Suppressor macrophage treated with lipopolysaccharide for 1 hour (primary cell): ENCODE results near the gene VPS37C.

Experiments used
- DNase-seq, 3 donors: peaks; one replicate each; pipeline ENCODE4 v3.0.0-alpha.2; 2020 to 2022

VPS37C gene

DNA sequence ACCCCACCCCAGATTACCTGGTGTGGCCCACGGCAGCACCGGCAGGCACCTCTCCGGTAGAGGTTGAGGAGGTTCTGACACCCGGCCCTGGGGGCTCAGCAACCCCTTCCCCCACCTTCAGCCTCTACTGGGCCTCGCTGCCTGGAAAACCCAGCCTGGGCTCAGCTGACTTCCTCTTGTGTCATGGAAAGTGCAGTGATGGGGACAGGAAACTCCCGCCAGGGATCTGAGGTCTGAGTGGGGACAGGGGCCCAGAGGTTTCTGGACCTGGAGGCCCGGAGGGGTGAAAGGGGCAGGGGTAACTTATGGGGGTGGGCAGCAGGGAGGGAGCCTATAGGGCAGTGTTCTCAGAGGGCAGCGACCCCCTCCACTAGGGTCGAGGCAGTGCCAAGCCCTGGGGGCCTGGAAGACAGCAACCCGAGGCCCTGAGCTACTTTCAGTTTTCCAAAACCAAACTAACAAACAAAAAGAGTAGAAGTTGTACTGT lies 68.9 kb downstream of the VPS37C start:
- DNase-seq: peak; percentile 84 to 90 (median 89)

GRCh38 chr11:61091373-61092279 lies 69.6 kb downstream of the VPS37C start:
- peak; percentile 67 to 81 (median 69) for DNase-seq

- DNase-seq: no peak
Measured at GRCh38 chr11:61090982-61091372, 70.2 kb downstream of the VPS37C start.

DNA sequence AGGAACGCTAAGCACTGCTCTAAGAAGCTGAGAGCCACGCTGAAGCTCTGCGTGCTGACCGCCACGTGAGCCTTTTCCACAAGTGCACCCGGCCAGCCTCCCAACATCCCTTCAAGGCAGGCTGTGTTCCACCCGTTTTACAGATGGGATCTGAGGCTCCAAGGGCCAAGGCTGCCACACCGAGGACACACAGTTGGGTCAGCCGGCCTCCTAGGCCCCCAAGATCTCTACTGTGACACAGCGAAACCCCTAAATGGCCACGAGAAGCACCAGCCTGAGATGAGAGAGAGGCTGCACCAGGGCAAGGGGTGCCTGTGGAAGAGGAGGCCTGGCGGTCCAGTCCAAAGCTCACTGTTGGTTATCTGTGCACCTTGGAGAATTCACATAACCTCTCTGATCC lies 70.7 kb downstream of the VPS37C start:
- no peak for DNase-seq

DNA sequence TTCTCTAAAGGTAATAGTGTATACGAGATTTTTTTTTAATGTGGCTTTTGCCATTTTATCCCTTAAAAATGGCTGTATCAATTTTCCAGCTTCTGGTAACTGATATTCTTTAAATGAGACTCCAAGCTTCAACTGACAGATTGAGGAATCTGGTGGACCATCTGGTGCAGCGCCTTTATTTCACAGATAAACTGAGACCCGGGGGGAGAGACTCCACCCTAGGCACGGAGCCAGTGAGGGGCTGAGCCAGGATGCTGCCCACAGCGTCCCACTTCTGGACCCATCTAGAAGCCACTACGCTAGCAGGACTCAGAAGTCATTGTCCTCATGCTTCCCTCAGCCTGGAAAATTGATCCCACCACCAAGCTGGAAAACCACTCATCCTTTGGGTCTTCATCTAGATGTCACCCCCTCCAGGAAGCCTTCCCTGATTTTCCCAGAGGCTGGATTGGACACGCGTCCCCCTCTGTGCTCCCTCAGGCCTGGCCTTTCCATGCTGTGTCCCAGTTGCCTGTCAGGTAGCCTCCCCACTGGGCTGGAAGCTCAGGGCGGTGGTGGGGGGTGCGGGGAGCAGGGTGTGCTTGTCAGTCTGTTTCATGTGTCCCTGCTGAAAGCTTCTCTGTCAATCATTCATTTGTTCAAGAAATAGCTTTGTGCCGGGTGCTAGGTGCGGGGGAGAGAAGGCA lies 71.3 kb downstream of the VPS37C start:
- no peak for DNase-seq

DNA sequence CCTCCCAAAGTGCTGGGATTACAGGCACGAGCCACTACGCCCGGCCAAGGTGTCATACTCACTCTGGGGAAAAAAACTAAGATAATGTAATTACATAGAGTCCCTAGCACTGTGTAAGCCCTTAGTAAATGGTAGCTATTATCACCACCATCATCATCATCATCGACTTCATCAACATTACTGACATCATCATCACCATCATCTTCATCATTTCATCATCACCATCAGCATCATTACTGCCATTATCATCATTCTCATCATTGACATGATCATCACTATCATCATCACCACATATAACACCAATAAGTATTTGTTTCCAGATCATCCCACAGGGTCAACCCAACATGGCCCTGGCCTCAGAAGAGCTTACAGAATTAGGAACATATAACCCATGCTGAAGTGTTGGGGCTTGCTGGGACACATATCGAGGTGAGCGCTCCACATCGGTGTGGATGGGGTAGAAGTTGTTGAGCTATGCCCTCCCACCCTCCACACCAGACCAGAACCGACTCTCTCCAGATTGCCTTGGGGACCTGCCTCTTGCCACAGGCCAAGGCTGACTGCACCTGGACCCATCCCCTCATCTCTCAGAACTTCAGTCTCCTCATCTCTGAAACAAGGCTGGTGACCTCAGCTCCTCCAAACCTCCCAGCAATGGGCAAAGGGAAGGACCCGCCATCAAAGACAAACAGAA lies 73.7 kb downstream of the VPS37C start:
- DNase-seq: no peak

DNA sequence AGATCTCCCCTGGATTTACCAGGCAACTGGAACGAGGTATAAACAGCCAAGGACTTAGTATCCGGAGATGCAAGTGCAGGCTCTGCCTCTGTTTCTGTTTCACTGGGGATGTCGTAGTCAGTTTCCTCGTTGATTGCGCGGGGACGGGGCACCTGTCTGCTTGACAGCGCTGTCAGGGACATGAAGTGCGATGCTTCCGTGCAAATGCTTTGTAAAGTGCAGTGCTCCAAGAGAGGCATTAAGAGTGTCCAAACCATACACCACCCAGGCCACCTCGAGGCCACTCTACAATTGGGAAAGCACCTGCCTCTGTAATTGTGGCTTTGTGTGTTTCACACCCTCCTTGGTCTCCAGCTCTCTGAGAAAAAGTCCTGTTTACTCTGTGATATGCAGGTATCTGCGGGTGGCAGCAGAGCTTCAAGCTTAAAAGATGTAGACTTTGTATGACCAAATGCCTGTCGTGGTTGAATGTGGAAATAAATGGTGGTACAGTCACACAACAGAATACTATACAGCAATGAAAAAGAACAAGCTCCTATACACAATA lies 77.6 kb downstream of the VPS37C start:
- no peak for DNase-seq

GRCh38 chr11:61082931-61083531 lies 78.2 kb downstream of the VPS37C start:
- DNase-seq: no peak

DNA sequence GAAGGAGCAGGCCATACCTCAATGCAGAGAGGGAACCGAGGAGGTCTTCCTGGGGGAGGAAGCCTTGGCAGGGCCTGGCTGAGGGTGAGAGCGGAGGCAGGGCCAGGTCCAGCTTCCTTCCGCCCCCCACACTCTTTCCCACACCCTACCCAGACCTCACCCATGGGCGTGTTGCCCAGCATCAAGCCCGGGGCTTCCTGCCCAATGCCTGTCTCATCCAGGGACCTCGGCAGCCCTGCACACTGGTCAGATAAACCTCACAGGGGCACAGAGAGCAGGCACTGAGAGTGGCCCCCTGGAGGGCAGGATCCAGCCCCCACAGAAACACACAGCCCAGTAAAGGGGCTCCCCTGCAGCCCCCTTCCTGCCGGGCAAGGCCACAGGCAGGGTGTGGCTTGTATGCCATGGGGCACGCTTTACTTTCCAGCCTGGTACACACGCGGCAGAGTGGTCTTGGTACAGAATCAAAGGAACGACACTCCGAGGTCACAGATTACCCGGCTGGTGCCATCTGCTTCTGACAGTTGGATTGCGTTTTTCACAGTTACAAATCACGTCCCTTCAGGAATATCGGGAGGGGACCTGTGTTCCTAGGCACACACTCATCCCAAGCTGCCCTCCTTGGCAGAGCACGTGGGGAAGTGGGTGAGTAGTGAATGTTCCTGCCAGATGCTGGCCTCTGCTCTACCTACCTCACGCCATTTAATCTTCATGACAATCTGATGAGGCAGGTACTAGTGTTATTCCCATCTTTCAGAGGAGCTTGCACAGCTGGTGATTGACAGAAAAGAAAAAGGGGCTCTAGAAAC lies 79.0 kb downstream of the VPS37C start:
- no peak for DNase-seq

GRCh38 chr11:61080986-61081590 lies 80.1 kb downstream of the VPS37C start:
- no peak for DNase-seq

GRCh38 chr11:61080526-61080925 lies 80.7 kb downstream of the VPS37C start:
- no peak for DNase-seq
